HG02678 (cell line): ENCODE data around the gene UTRN.
A peak's percentile ranks its signal among the peaks of the same experiment; 100 is the strongest.

Experiments used
- ATAC-seq: cut with Tn5 transposase; IDR thresholded peaks from one replicate; pipeline ENCODE4 v1.9.1; 2021; ENCODE audit warnings: mild to moderate bottlenecking, moderate library complexity; ENCODE audit not compliant: unreplicated experiment

The UTRN gene

GRCh38 chr6:144284783-144285547, at the start of gene UTRN:
UTRN (plus strand) TSS chr6:144285335; CDS start chr6:144291829, 6,494 bp downstream.
- peak; percentile 59 for ATAC-seq

- no peak for ATAC-seq
Measured at GRCh38 chr6:144244688-144245087, 40.4 kb upstream of the UTRN start.

- ATAC-seq = no peak
Measured at GRCh38 chr6:144246988-144247387, 38.1 kb upstream of the UTRN start.

- ATAC-seq = no peak
Measured at GRCh38 chr6:144248003-144248402, 37.1 kb upstream of the UTRN start.

GRCh38 chr6:144248476-144249301, 36.4 kb upstream of the UTRN start:
- no peak for ATAC-seq

- ATAC-seq = no peak
Measured at GRCh38 chr6:144250276-144250675, 34.9 kb upstream of the UTRN start.

GRCh38 chr6:144252259-144252658, 32.9 kb upstream of the UTRN start:
- ATAC-seq = no peak

GRCh38 chr6:144259986-144260385, 25.1 kb upstream of the UTRN start:
- no peak for ATAC-seq

GRCh38 chr6:144262470-144263369, 22.4 kb upstream of the UTRN start:
- no peak for ATAC-seq

- ATAC-seq = no peak
Measured at GRCh38 chr6:144263786-144264185, 21.3 kb upstream of the UTRN start.

GRCh38 chr6:144264270-144265060, 20.7 kb upstream of the UTRN start:
- no peak for ATAC-seq

GRCh38 chr6:144265061-144265357, 20.1 kb upstream of the UTRN start:
- ATAC-seq = no peak

- peak; percentile 83 for ATAC-seq
Measured at GRCh38 chr6:144265390-144265789, 19.7 kb upstream of the UTRN start.

- no peak for ATAC-seq
Measured at GRCh38 chr6:144266091-144266649, 19.0 kb upstream of the UTRN start.

- no peak for ATAC-seq
Measured at GRCh38 chr6:144268794-144269349, 16.3 kb upstream of the UTRN start.

GRCh38 chr6:144277174-144277573, 8.0 kb upstream of the UTRN start:
- ATAC-seq = no peak

- ATAC-seq = no peak
Measured at GRCh38 chr6:144277605-144278227, 7.4 kb upstream of the UTRN start.

- no peak for ATAC-seq
Measured at GRCh38 chr6:144278659-144279314, 6.3 kb upstream of the UTRN start.
